Measurements from ENCODE around the gene STX10. TPM values are rescaled to one million over a fixed set of nuclear protein-coding genes. Genes with fewer than 3 reads are reported as not detected.

The STX10 gene
- total and polyA plus RNA-seq, 12 donors: 16.0 to 182 (median 65.0) TPM

GRCh38 chr19:13162724-13163608, 12.8 kb upstream of the STX10 start:
- peak; percentile 96 to 99 (median 98) for DNase-seq
- 3 to 11% (median 6%) methylated on average over 22 to 58 of the region's 58 CpGs for WGBS, 4 donors
- intact Hi-C loops (cut with DNase I): no loop called here
- peaks cover 16 to 38% of the 10 kb centered on the region in 2 donors for H3K4me1 ChIP-seq (replicated peaks in 1 of 2)
- no peaks in the 10 kb centered on the region for H3K36me3 ChIP-seq (replicated peaks in 1 of 2)
- no peaks in the 10 kb centered on the region for H3K9me3 ChIP-seq (replicated peaks in 1 of 3)
- TF ChIP-seq POLR2A (IDR thresholded peaks at IDR 0.05): peak in 1 of 2 donors; percentile 71
- TF ChIP-seq, protein P1, sequence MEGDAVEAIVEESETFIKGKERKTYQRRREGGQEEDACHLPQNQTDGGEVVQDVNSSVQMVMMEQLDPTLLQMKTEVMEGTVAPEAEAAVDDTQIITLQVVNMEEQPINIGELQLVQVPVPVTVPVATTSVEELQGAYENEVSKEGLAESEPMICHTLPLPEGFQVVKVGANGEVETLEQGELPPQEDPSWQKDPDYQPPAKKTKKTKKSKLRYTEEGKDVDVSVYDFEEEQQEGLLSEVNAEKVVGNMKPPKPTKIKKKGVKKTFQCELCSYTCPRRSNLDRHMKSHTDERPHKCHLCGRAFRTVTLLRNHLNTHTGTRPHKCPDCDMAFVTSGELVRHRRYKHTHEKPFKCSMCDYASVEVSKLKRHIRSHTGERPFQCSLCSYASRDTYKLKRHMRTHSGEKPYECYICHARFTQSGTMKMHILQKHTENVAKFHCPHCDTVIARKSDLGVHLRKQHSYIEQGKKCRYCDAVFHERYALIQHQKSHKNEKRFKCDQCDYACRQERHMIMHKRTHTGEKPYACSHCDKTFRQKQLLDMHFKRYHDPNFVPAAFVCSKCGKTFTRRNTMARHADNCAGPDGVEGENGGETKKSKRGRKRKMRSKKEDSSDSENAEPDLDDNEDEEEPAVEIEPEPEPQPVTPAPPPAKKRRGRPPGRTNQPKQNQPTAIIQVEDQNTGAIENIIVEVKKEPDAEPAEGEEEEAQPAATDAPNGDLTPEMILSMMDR (IDR thresholded peaks at IDR 0.05): no peak
- peak overlapping the region; percentile 40 to 93 (median 72) for H3K27ac ChIP-seq
- H3K27me3 ChIP-seq: no peaks in the 10 kb centered on the region
- H3K4me3 ChIP-seq: peak overlapping the region in 2 of 4 donors; percentile 14 to 31

DNA sequence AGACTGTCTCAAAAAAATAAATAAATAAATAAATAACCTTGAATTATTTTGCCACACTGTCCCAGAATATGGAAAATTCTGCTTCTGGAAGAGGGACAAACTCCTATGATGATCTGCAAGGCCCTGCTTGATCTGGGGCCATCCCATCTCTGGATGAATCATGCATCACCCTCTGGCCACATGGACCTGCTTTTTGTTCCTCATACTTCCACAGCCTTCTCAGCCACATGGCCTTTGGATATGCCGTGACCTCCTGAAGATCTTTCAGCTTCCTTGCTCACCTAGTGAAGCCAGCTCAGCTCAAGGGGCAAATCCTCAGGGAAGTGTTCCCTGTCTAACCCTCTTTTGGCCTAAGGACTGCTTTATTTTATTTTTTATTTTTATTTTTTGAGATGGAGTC, 10.4 kb upstream of the STX10 start:
- TF ChIP-seq, protein P1 (IDR thresholded peaks at IDR 0.05): no peak
- TF ChIP-seq POLR2A (IDR thresholded peaks at IDR 0.05): no peak
- H3K36me3 ChIP-seq (replicated peaks in 1 of 2): no peaks in the 10 kb centered on the region
- H3K9me3 ChIP-seq (replicated peaks in 1 of 3): no peaks in the 10 kb centered on the region
- peak overlapping the region in 3 of 5 donors; percentile 11 to 79 (median 27) for H3K27ac ChIP-seq
- peak; percentile 54 to 79 (median 71) for DNase-seq
- no peaks in the 10 kb centered on the region for H3K27me3 ChIP-seq
- peaks cover 21 to 48% of the 10 kb centered on the region in 2 donors for H3K4me1 ChIP-seq (replicated peaks in 1 of 2)
- intact Hi-C loops (cut with DNase I): no loop called here
- no peak overlapping the region for H3K4me3 ChIP-seq
- 34 to 63% (median 49%) methylated on average over 1 of the region's 1 CpG for WGBS, 4 donors

GRCh38 chr19:13159713-13160112, 9.5 kb upstream of the STX10 start:
- intact Hi-C loops (cut with DNase I): no loop called here
- Histone ChIP-seq H3K27ac (peak overlapping the region in 1 of 5 donors; percentile 69), H3K36me3 (replicated peaks in 1 of 2) (no peaks in the 10 kb centered on the region), H3K9me3 (replicated peaks in 1 of 3) (no peaks in the 10 kb centered on the region), H3K27me3 (no peaks in the 10 kb centered on the region), H3K4me1 (replicated peaks in 1 of 2) (peaks cover 28 to 55% of the 10 kb centered on the region in 2 donors), H3K4me3 (no peak overlapping the region)
- TF ChIP-seq, protein P1 (IDR thresholded peaks at IDR 0.05): no peak
- no peak for TF ChIP-seq POLR2A (IDR thresholded peaks at IDR 0.05)
- DNase-seq: no peak
- WGBS, 4 donors: 91 to 93% (median 92%) methylated on average over 3 of the region's 3 CpGs

- Histone ChIP-seq H3K27ac (peak overlapping the region; percentile 97 to 99 (median 98)), H3K27me3 (no peaks in the 10 kb centered on the region), H3K4me3 (peak overlapping the region in 2 of 4 donors; percentile 19 to 88), H3K9me3 (replicated peaks in 1 of 3) (no peaks in the 10 kb centered on the region), H3K4me1 (replicated peaks in 1 of 2) (peaks cover 11 to 28% of the 10 kb centered on the region in 2 donors), H3K36me3 (replicated peaks in 1 of 2) (no peaks in the 10 kb centered on the region)
- TF ChIP-seq, protein P1 (IDR thresholded peaks at IDR 0.05): no peak
- TF ChIP-seq POLR2A (IDR thresholded peaks at IDR 0.05): peak in 1 of 2 donors; percentile 41
- 2 to 17% (median 9%) methylated on average over 15 to 55 of the region's 55 CpGs for WGBS, 4 donors
- peak; percentile 79 to 93 (median 88) for DNase-seq
- intact Hi-C loops (cut with DNase I): no loop called here
Measured at GRCh38 chr19:13155472-13156359, 5.5 kb upstream of the STX10 start.

Data from adrenal gland (tissue), 12 donors.